HL-60 (cell line): ENCODE measurements around the gene ADGRB3.

Experiments
- DNase-seq, 2 experiments: peaks; one replicate each; pipeline ENCODE4 v3.0.0-alpha.2; 2010 to 2020; ENCODE audit warnings: low read depth in 1 of 2, low spot score in 1 of 2
- H3K27ac ChIP-seq: fragments of 250-450 bp; sonication (Bioruptor Pico); replicated peaks from 2 replicates; pipeline ENCODE4 v1.5.1; 2020; ENCODE audit warnings: mild to moderate bottlenecking, moderate library complexity
- H3K27me3 ChIP-seq: fragments of 250-450 bp; sonication (Bioruptor Pico); 2 replicates; pipeline ENCODE4 v1.5.1; 2021; ENCODE audit warnings: mild to moderate bottlenecking, moderate library complexity; ENCODE audit not compliant: insufficient read depth, poor library complexity, severe bottlenecking
- H3K4me3 ChIP-seq: replicated peaks from 2 replicates; pipeline ENCODE4 v1.5.1; 2011; ENCODE audit warnings: mild to moderate bottlenecking, control low read depth, low read length; ENCODE audit not compliant: insufficient read depth
- GABPA ChIP-seq: IDR thresholded peaks from 2 replicates; pipeline ENCODE4 v1.6.1; 2012; ENCODE audit warnings: low read depth
- POLR2AphosphoS5 ChIP-seq: IDR thresholded peaks from 2 replicates; pipeline ENCODE4 v1.6.1; 2012; ENCODE audit warnings: low read depth
- SPI1 ChIP-seq: IDR thresholded peaks from 2 replicates; pipeline ENCODE4 v1.6.1; 2012; ENCODE audit warnings: low read depth, mild to moderate bottlenecking, borderline replicate concordance
- TF ChIP-seq, protein P1 (sequence below): IDR thresholded peaks from 2 replicates; pipeline ENCODE4 v1.6.1; 2012; ENCODE audit warnings: low read depth; ENCODE audit not compliant: insufficient replicate concordance
- TF ChIP-seq, protein P2 (sequence below): IDR thresholded peaks from one replicate; pipeline ENCODE4 v1.5.1; 2011; ENCODE audit warnings: low read length, control low read depth, inconsistent platforms; ENCODE audit not compliant: insufficient read depth

ADGRB3 gene

DNA sequence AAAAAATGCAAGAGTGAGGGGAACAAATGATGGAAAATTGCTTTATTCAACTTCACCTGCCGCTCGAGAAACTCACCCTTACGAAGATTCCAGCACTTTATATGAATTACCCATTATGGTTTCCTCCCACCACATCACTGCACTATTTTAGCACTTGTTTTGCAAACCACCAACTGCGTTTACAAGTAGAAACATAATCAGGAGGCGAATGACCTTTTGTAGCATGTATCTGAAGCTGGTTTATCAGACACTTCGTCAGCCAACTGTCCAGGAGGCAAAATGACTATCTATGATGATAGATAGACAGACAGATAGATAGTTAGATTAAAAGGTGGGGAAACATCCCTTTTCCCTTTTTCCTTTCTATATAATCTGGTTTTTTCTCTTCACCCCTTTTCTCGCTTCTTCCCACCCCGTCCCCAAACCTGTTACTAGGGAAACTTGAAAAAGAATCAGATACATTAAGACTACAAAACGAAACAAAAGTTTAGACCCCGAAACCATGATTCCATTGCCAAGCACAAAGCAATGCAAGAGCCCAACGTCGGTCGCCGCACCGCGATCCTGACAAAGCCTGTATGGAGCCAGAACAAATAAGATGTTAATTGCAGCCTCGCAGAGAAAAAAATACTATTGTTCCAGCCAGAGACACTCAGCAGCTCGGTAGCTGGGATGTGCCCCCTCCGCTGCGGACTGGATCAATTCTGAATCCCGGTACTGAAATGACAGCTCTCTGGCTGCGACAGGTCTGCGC, 933 bp upstream of the ADGRB3 start:
- TF ChIP-seq, protein P1, sequence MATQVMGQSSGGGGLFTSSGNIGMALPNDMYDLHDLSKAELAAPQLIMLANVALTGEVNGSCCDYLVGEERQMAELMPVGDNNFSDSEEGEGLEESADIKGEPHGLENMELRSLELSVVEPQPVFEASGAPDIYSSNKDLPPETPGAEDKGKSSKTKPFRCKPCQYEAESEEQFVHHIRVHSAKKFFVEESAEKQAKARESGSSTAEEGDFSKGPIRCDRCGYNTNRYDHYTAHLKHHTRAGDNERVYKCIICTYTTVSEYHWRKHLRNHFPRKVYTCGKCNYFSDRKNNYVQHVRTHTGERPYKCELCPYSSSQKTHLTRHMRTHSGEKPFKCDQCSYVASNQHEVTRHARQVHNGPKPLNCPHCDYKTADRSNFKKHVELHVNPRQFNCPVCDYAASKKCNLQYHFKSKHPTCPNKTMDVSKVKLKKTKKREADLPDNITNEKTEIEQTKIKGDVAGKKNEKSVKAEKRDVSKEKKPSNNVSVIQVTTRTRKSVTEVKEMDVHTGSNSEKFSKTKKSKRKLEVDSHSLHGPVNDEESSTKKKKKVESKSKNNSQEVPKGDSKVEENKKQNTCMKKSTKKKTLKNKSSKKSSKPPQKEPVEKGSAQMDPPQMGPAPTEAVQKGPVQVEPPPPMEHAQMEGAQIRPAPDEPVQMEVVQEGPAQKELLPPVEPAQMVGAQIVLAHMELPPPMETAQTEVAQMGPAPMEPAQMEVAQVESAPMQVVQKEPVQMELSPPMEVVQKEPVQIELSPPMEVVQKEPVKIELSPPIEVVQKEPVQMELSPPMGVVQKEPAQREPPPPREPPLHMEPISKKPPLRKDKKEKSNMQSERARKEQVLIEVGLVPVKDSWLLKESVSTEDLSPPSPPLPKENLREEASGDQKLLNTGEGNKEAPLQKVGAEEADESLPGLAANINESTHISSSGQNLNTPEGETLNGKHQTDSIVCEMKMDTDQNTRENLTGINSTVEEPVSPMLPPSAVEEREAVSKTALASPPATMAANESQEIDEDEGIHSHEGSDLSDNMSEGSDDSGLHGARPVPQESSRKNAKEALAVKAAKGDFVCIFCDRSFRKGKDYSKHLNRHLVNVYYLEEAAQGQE, result no peak
- no peak for TF ChIP-seq POLR2AphosphoS5
- no peak for TF ChIP-seq GABPA
- TF ChIP-seq, protein P2, sequence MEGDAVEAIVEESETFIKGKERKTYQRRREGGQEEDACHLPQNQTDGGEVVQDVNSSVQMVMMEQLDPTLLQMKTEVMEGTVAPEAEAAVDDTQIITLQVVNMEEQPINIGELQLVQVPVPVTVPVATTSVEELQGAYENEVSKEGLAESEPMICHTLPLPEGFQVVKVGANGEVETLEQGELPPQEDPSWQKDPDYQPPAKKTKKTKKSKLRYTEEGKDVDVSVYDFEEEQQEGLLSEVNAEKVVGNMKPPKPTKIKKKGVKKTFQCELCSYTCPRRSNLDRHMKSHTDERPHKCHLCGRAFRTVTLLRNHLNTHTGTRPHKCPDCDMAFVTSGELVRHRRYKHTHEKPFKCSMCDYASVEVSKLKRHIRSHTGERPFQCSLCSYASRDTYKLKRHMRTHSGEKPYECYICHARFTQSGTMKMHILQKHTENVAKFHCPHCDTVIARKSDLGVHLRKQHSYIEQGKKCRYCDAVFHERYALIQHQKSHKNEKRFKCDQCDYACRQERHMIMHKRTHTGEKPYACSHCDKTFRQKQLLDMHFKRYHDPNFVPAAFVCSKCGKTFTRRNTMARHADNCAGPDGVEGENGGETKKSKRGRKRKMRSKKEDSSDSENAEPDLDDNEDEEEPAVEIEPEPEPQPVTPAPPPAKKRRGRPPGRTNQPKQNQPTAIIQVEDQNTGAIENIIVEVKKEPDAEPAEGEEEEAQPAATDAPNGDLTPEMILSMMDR, result no peak
- TF ChIP-seq SPI1, result no peak
- H3K27ac ChIP-seq, result no peak overlapping the region

DNA sequence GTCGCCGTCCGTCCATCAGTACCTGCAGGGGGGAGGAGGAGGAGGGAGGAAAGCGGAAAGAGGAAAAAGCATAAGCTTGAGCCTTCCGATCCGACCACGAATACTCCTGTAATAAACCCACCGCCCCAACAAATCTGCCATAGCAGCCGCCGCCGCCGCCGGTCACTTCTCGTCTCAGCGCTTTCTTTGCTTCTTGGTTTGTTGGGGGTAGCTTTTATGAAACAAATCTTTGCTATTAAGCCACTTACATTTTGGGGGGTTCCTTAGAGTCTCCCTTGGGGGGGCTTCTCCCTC, 277 bp downstream of the ADGRB3 start:
- no peak overlapping the region for H3K27ac ChIP-seq
- TF ChIP-seq GABPA (no peak), POLR2AphosphoS5 (no peak), SPI1 (no peak)
- TF ChIP-seq, protein P1, result no peak
- TF ChIP-seq, protein P2, result no peak
- peak overlapping the region; percentile 54 for H3K4me3 ChIP-seq
- peaks cover 35% of the 10 kb centered on the region for H3K27me3 ChIP-seq
- DNase-seq, result no peak

More for the DNA sequence above, 933 bp upstream of the ADGRB3 start:
- no peak for DNase-seq
- H3K4me3 ChIP-seq, result peak overlapping the region; percentile 54
- peaks cover 35% of the 10 kb centered on the region for H3K27me3 ChIP-seq

DNA sequence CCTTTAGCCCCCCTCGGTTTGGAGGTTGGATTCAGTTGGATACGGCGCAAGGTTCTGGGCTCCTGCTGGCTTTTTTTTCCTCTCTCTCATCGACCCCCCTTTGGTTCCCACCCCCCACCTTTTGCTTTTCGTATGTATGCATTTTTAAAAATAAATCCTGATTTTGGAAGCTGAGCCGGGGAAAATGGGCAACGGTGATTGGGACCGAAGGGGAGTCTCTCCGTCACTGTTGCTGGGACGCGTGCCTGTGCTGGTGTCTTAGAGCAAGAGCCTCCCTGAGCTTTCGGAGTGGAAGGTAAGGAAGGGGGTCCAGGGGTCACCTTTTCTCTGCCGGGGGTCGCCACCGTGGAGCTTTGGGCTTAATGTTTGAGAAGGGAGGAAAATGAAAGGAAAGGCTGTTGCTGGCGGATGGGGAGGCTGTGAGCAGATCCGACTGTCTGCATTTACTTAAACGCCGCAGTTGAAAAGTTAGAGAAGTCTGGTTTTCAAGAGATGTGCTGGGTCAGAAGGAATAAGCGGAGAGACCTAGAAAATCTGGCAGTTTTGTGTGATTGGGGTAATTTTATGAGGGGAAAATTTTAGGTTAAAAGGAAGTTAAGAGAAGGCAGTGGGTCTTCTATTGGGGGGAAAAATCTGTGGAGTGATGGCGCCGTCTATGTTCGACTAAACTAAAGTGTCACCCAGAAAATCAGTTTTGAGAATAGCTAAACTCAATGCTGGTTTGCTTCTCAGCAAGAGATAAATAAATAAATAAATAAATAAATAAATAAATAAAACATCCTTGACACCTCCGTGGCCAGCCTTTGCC, 828 bp downstream of the ADGRB3 start:
- Histone ChIP-seq H3K27ac (no peak overlapping the region), H3K27me3 (peaks cover 35% of the 10 kb centered on the region), H3K4me3 (peak overlapping the region; percentile 54)
- TF ChIP-seq, protein P2, result no peak
- TF ChIP-seq POLR2AphosphoS5 (no peak), SPI1 (no peak), GABPA (no peak)
- TF ChIP-seq, protein P1, result no peak
- no peak for DNase-seq
